ENCODE results near the gene CACNA1C. TPM values are rescaled to one million over a fixed set of nuclear protein-coding genes. Genes with fewer than 3 reads are reported as not detected.

CACNA1C gene
- total RNA-seq, 4 donors from 2014 or later: 44.1 to 104 (median 49.4) TPM

GRCh38 chr12:2679816-2680675 lies 627.3 kb downstream of the CACNA1C start:
- Histone ChIP-seq H3K36me3 (peaks cover 19 to 98% (median 91%) of the 10 kb centered on the region in 4 donors), H3K4me3 (no peak overlapping the region), H3K27ac (replicated peaks in 1 of 4) (no peak overlapping the region), H3K27me3 (no peaks in the 10 kb centered on the region), H3K9me3 (no peaks in the 10 kb centered on the region), H3K4me1 (no peaks in the 10 kb centered on the region)
- intact Hi-C loops (cut with DNase I): no loop called here
- WGBS: 80% methylated on average over 12 of the region's 18 CpGs
- no peak for DNase-seq (ENCODE audit: extremely low spot score)
- TF ChIP-seq EP300 (IDR thresholded peaks at IDR 0.05): no peak
- no peak for TF ChIP-seq POLR2AphosphoS5 (IDR thresholded peaks at IDR 0.05)
- TF ChIP-seq, protein P1, sequence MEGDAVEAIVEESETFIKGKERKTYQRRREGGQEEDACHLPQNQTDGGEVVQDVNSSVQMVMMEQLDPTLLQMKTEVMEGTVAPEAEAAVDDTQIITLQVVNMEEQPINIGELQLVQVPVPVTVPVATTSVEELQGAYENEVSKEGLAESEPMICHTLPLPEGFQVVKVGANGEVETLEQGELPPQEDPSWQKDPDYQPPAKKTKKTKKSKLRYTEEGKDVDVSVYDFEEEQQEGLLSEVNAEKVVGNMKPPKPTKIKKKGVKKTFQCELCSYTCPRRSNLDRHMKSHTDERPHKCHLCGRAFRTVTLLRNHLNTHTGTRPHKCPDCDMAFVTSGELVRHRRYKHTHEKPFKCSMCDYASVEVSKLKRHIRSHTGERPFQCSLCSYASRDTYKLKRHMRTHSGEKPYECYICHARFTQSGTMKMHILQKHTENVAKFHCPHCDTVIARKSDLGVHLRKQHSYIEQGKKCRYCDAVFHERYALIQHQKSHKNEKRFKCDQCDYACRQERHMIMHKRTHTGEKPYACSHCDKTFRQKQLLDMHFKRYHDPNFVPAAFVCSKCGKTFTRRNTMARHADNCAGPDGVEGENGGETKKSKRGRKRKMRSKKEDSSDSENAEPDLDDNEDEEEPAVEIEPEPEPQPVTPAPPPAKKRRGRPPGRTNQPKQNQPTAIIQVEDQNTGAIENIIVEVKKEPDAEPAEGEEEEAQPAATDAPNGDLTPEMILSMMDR (IDR thresholded peaks at IDR 0.05): no peak
- no peak for TF ChIP-seq POLR2A (IDR thresholded peaks at IDR 0.05; ENCODE audit: low read depth)

- TF ChIP-seq EP300 (IDR thresholded peaks at IDR 0.05): no peak
- TF ChIP-seq, protein P1 (IDR thresholded peaks at IDR 0.05): no peak
- no peak for TF ChIP-seq POLR2AphosphoS5 (IDR thresholded peaks at IDR 0.05)
- TF ChIP-seq POLR2A (IDR thresholded peaks at IDR 0.05; ENCODE audit: low read depth): no peak
- DNase-seq (ENCODE audit: extremely low spot score): no peak
- intact Hi-C loops (cut with DNase I): no loop called here
- Histone ChIP-seq H3K27me3 (no peaks in the 10 kb centered on the region), H3K9me3 (no peaks in the 10 kb centered on the region), H3K36me3 (peaks cover 22 to 95% (median 90%) of the 10 kb centered on the region in 4 donors), H3K4me1 (no peaks in the 10 kb centered on the region), H3K27ac (replicated peaks in 1 of 4) (no peak overlapping the region), H3K4me3 (no peak overlapping the region)
- WGBS: 92% methylated on average over 2 of the region's 3 CpGs
Observed at GRCh38 chr12:2680676-2681039, 627.9 kb downstream of the CACNA1C start.

DNA sequence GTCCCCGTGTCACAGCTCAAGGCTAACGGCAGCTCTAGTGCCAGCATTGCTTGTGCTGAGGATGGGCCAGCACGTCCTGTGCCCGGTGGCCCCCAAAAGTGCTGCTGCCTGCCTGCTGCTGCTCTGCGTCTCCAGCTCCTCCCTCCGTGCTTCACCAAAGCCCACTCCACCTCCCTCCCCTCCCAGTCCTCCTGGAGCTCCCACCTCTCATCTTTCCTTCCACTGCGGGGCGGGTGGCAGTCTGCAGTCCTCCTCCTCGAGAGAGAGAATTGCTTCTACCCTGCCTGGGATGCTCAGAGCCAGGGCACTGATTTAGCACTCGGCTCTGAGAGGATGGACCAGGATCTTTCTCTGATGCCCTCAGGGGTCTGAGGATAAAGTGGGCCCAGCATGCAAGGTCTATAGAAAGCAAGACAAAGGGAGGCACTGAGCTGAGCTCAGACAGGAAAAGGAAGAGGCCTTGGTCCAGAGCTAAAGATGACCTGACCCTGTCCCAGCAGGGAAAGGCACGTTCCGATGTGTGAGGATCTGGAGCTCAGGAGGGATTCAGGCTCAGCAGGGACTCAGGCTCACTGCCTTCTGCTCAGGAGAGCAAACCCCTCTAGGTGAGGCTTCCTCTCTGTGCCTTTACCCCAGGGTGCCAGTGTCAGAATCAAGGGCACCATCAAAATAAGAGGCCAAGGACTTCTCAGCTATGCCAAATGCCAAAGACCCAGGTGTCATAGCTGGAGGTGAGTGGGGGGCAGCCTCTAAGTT lies 628.8 kb downstream of the CACNA1C start:
- Histone ChIP-seq H3K36me3 (peaks cover 31 to 96% (median 91%) of the 10 kb centered on the region in 4 donors), H3K4me3 (no peak overlapping the region), H3K9me3 (no peaks in the 10 kb centered on the region), H3K27me3 (no peaks in the 10 kb centered on the region), H3K4me1 (no peaks in the 10 kb centered on the region), H3K27ac (replicated peaks in 1 of 4) (no peak overlapping the region)
- TF ChIP-seq POLR2AphosphoS5 (IDR thresholded peaks at IDR 0.05): no peak
- TF ChIP-seq POLR2A (IDR thresholded peaks at IDR 0.05; ENCODE audit: low read depth): no peak
- TF ChIP-seq, protein P1 (IDR thresholded peaks at IDR 0.05): no peak
- no peak for TF ChIP-seq EP300 (IDR thresholded peaks at IDR 0.05)
- DNase-seq (ENCODE audit: extremely low spot score): no peak
- intact Hi-C loops (cut with DNase I): no loop called here
- 66% methylated on average over 11 of the region's 12 CpGs for WGBS

GRCh38 chr12:2682296-2683251 lies 629.8 kb downstream of the CACNA1C start:
- 54% methylated on average over 9 of the region's 10 CpGs for WGBS
- no peaks in the 10 kb centered on the region for H3K27me3 ChIP-seq
- no peaks in the 10 kb centered on the region for H3K9me3 ChIP-seq
- no peak for TF ChIP-seq POLR2A (IDR thresholded peaks at IDR 0.05; ENCODE audit: low read depth)
- TF ChIP-seq, protein P1 (IDR thresholded peaks at IDR 0.05): peak in 2 of 3 experiments; percentile 15 to 23
- H3K36me3 ChIP-seq: peaks cover 25 to 96% (median 91%) of the 10 kb centered on the region in 4 donors
- H3K4me3 ChIP-seq: no peak overlapping the region
- H3K27ac ChIP-seq (replicated peaks in 1 of 4): no peak overlapping the region
- no peak for DNase-seq (ENCODE audit: extremely low spot score)
- intact Hi-C loops (cut with DNase I): no loop called here
- no peaks in the 10 kb centered on the region for H3K4me1 ChIP-seq
